GM21447 (cell line): ENCODE results near the gene PLAA.
"Not testable (repeated sequence)": the region's sequence is repeated elsewhere in the genome, so short reads cannot be mapped to it uniquely, and the experiment has no call there.

Source experiments
- ATAC-seq: cut with Tn5 transposase; IDR thresholded peaks from one replicate; pipeline ENCODE4 v1.9.1; 2021; ENCODE audit not compliant: unreplicated experiment

PLAA gene

DNA sequence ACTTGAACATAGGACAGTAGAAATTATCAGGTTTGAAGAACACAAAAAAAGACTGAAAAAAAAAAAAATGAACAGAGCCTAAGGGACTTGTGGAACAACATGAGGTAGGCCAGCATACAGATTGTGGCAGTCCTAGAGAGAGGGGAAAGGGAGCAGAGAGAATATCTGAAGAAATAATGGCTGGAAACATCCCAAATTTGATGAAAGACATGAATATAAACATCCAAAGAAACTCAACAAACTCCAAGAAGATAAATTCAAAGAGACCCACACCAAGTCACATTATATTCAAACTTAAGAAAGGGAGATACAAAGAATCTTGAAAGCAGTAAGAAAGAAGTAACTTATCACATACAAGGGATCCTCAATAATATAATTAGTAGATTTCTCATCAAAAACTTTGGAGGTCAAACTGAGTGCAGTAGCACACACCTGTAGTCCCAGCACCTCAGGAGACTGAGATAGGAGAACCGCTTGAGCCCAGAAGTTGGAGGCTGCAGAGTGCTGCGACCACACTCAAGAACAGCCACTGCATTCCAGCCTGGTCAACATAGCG is 9.1 kb downstream of the PLAA start:
- ATAC-seq = no peak

DNA sequence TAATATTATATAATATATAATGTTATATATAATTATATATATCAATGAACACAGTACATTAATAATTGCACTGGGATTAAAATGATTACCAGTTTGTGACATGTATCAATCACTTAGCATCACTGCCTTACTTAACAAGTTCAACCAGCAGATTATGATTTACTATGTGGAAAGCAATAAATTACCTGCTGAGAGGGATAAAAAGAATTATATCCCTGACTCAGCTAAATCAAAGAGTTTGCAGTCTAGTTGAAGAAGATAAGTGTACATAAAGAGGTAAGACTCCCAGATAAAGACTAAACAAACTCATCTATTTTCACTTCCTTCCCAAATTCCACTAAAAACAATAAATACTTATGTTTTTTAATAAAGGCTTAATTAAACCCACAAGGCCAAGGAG is 11.2 kb downstream of the PLAA start:
- no peak for ATAC-seq

- no peak for ATAC-seq
Observed at GRCh38 chr9:26928902-26929495, 18.0 kb downstream of the PLAA start.

DNA sequence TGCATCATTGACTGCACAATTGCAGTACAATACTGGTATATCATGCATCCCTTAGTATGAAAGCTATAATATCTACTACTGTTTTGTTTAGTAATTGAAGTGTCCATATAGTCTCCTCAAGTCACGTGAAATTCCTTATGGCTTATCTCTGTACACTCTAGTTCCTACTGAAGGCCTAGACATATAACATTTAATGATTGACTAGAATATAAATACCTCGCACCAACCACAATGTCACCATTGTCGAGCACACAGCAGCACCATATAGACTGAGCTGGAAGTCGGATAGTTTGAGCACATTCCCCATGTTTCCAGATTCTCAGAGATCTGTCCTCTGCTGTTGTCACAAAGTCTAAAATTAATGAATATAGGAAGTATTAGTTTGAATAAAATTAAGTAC is 21.4 kb downstream of the PLAA start:
- ATAC-seq = no peak

- no peak for ATAC-seq
Observed at GRCh38 chr9:26919698-26920097, 27.3 kb downstream of the PLAA start.

GRCh38 chr9:26913138-26913668 is 33.8 kb downstream of the PLAA start:
- ATAC-seq = no peak

GRCh38 chr9:26904671-26905070 is 42.4 kb downstream of the PLAA start:
- no peak for ATAC-seq

GRCh38 chr9:26904070-26904469 is 43.0 kb downstream of the PLAA start:
- ATAC-seq = no peak

DNA sequence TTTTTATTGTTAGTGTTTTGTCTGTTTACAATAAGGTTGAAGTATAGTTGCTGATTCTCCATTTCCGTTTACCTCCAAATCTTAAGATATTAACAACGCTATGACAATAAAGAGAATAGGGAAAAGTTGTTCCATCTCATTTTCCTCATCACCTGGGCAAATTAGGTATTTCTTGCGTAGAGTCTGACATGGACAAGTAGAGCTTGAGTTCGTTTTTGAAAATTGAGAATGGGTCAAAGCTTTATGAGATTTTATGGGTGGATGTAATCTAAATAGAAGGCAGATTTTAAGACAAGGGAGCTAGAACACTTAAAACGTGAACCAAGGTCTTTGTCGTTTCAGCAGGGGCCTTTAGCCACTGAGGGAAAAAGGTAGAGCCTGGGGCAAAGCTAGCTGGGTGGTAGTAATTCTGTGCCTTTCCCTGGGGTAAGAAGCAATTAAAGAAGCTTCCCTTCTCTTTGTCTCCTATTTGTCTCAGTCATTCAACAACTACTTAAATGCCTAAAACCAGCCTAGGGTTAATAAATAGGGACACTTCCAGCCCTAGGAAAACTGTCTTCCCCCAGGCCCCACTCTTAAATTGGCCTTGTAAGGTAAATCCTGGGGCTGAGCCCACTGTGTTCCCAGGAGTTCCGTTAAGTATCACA is 53.9 kb downstream of the PLAA start:
- no peak for ATAC-seq

DNA sequence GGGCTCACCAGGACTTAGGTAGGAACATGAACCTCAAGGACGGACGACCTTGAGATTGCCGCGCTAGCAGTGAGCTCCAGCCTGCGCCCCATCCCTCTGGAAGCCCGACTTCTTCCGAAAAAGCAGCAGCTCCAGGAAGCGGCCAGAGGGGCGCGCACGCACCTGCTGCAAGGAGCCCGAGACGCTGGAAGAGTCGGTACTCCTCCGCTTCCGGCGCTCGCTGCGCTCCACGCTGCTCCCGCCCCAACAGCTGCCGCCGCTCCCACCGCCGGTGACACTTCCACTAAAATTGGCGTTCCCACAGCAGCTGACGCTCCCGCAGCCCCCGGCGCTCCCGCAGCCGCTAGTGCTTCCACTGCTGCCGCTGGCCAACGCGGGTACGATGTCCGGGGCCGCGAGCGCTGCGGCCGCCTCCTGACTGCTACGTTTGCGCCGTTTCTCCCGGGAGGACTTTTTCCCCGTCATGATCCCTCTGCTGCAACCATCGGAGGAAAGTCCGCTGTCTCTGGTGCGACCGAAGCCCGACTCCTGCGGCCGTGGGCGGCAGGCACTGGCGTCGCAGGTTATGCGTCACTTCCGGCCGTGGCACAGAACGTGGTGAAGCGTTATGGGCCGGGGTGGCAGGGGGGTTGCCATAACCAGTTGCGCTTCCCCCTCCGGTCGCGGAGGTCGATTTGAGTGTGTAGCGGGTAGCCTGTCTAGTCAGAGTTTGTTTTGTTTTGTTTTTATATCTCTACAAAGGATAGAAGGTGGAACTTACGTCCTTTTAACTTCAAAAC is 54.6 kb downstream of the PLAA start, which contains the start of gene CAAP1:
Gene CAAP1, minus strand, starts transcription at position 552 of the 779 bp plus-strand sequence. Its CDS starts 87 bp downstream, at position 465.
- ATAC-seq = peak; percentile 91

DNA sequence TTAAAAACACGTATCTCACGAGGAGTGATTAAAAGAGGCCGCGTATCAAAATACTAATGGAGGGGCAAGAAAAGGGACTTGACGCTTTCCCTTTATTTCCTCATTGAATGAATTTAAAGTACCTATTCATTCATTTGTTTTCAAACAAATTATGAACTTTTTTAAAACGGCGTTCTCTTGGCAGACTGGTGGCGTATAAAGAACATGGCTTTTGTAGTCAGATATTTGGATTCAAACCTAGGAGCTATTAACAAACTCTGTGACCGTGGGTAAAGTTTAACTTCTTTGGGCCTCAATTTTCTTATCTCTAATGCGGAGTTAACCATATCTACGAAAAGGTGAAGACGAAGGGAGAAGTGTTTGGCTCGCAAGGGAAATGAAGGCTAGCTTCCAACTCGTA is 55.3 kb downstream of the PLAA start:
- no peak for ATAC-seq

- no peak for ATAC-seq
Observed at GRCh38 chr9:26888271-26888670, 58.8 kb downstream of the PLAA start.

DNA sequence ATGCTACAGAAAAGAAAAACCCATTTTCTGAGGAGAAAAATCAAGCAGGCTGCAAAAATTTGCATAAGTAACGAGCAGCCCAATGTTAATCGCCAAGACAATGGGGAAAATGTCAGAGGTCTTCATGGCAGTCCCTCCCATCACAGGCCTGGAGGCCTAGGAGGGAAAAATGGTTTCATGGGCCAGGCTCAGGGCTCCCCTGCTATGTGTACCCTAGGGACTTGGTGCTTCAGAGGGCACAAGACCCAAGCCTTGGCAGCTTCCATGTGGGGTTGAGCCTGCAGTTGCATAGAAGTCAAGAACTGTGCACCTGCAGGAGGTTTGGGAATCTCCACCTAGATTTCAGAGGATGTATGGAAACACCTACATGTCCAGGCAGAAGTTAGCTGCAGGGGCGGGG is 64.9 kb downstream of the PLAA start:
- no peak for ATAC-seq

DNA sequence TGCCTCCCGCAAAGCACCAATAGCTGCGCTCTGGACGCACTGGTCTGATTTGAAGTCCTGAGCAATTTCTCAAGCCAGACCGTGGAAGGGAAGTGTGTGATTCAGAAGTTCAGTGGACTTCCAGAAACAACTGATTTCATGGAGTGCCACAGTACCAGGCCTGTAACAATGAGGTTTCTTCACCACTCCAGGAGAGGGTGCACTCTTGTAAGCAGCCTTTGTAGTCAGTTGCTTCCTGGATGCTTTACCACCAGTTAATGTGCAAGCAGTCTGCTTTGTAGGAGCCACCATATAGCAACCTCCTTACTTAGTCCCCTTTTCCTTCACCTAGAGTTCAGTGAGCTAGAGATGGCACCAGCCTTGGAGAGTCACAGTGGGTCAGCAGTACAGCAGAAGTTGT is 66.8 kb downstream of the PLAA start:
- no peak for ATAC-seq

GRCh38 chr9:26875155-26875554 is 71.9 kb downstream of the PLAA start:
- not testable (repeated sequence) for ATAC-seq

- ATAC-seq = no peak
Observed at GRCh38 chr9:26870292-26870691, 76.8 kb downstream of the PLAA start.

GRCh38 chr9:26863074-26863473 is 84.0 kb downstream of the PLAA start:
- no peak for ATAC-seq

DNA sequence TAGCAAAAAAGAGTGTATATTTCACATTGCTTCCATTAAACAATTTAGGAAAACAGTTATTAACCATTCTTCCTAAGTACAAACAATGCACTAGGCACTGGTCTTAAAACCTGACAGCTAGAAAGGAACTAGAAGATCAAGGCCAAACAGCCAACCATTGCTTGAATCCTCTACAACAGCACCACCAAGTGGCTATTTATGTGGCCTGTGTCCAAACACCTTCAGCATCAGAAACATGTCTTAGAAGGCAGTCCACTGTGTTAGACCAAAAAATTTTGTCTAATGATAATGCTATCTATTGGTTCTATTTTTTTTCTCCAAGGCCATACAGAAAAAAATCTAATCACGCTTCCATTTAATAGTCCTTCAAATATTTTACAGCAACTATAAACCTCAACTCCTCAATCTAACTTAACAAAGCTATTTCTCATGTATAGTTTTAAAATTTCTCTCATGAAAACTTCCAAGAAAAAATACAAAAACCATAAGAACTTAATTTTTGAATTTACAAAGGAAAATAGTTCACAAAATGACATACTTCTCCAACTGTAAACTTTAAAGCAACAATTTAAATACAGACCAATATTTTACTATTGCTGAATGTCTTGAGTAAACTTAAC is 90.5 kb downstream of the PLAA start:
- peak; percentile 73 for ATAC-seq
